Gastroesophageal sphincter (tissue), 3 donors: Measurements from ENCODE around the gene DDX10.

Experiments
- EP300 ChIP-seq: sonication (generic); formaldehyde crosslinking; IDR thresholded peaks from one replicate; pipeline ENCODE4 v1.6.1; 2017; ENCODE audit warnings: antibody characterized with exemption, mild to moderate bottlenecking
- POLR2A ChIP-seq, 2 donors: fragments of 450-650 bp; IDR thresholded peaks; one replicate each; pipeline ENCODE4 v1.6.1; 2017; ENCODE audit warnings: antibody characterized with exemption in 2 of 2, mild to moderate bottlenecking in 2 of 2, moderate library complexity in 1 of 2
- TF ChIP-seq, protein P1 (sequence below), 4 experiments: fragments of 200-600 bp in 2 of 4; fragments of 450-650 bp in 2 of 4; sonication (generic) in 1 of 4; IDR thresholded peaks; one replicate each; pipeline ENCODE4 v1.5.1; 2017 to 2019; ENCODE audit warnings: antibody characterized with exemption in 4 of 4, mild to moderate bottlenecking in 2 of 4, moderate library complexity in 2 of 4

DNA sequence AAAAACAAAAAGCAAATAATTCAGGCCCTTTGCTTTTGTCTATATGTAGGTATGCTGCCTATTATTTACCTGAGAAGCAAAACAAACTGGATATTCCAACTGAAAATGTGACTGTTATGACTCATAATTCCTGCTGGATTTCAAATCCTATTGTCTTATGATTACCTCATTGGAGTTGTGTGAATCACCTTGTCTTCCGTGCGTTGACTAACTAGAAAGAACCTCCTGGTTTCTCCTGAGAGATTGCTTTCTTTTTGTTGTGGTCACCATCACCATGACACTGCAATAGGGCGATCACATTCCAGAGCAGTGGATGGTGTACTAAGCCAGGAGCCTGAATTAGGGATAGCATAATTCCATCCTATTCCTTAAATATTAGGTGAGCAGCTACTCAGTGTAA lies 48.3 kb upstream of the DDX10 start:
- TF ChIP-seq EP300 (no peak), POLR2A (IDR thresholded peaks at IDR 0.05) (no peak)
- TF ChIP-seq, protein P1, sequence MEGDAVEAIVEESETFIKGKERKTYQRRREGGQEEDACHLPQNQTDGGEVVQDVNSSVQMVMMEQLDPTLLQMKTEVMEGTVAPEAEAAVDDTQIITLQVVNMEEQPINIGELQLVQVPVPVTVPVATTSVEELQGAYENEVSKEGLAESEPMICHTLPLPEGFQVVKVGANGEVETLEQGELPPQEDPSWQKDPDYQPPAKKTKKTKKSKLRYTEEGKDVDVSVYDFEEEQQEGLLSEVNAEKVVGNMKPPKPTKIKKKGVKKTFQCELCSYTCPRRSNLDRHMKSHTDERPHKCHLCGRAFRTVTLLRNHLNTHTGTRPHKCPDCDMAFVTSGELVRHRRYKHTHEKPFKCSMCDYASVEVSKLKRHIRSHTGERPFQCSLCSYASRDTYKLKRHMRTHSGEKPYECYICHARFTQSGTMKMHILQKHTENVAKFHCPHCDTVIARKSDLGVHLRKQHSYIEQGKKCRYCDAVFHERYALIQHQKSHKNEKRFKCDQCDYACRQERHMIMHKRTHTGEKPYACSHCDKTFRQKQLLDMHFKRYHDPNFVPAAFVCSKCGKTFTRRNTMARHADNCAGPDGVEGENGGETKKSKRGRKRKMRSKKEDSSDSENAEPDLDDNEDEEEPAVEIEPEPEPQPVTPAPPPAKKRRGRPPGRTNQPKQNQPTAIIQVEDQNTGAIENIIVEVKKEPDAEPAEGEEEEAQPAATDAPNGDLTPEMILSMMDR (IDR thresholded peaks at IDR 0.05), result no peak
